Suprapubic skin (tissue), 3 donors: ENCODE measurements around the gene PLA2G2F.

ENCODE experiments used
- CTCF ChIP-seq, 2 donors: fragments of 200-600 bp in 1 of 2; fragments of 450-650 bp in 1 of 2; sonication (generic) in 1 of 2; IDR thresholded peaks; one replicate each; pipeline ENCODE4 v1.5.1; 2016 to 2019; ENCODE audit warnings: antibody characterized with exemption in 2 of 2, mild to moderate bottlenecking in 1 of 2, moderate library complexity in 1 of 2
- POLR2AphosphoS5 ChIP-seq, 3 donors: sonication (generic); formaldehyde crosslinking; IDR thresholded peaks; one replicate each; pipeline ENCODE4 v1.6.1; 2017; ENCODE audit warnings: antibody characterized with exemption in 3 of 3

GRCh38 chr1:20137055-20137454 is 2.1 kb upstream of the PLA2G2F start:
- TF ChIP-seq CTCF (IDR thresholded peaks at IDR 0.05) (no peak), POLR2AphosphoS5 (IDR thresholded peaks at IDR 0.05) (no peak)
